ENCODE data around the gene SENP6. TPM values are rescaled to one million over a fixed set of nuclear protein-coding genes. Genes with fewer than 3 reads are reported as not detected.
A peak's percentile ranks its signal among the peaks of the same experiment; 100 is the strongest.
"Not testable (repeated sequence)": the region's sequence is repeated elsewhere in the genome, so short reads cannot be mapped to it uniquely, and the experiment has no call there.

Gene SENP6
- total and polyA plus RNA-seq, 3 experiments from 2014 or later, result 74.6 to 77.5 (median 76.1) TPM

GRCh38 chr6:75682548-75682947, 80.9 kb downstream of the SENP6 start:
- CTCF ChIA-PET; H3K4me1 ChIP-seq (ENCODE audit: insufficient read depth, low read length); H3K4me3 Mint-ChIP-seq; H3K4me3 ChIP-seq (ENCODE audit: low read length); DNase-seq; H3K27me3 Mint-ChIP-seq; POLR2A ChIA-PET; H3K9me3 ChIP-seq (ENCODE audit: low read length); H3K27ac Mint-ChIP-seq; H3K27me3 ChIP-seq (ENCODE audit: insufficient read depth, low read length, poor library complexity, severe bottlenecking); H3K27ac ChIP-seq (ENCODE audit: low read depth, low read length): not testable (repeated sequence)
- peaks cover 72 to 96% (median 79%) of the 10 kb centered on the region in 3 donors for H3K36me3 Mint-ChIP-seq
- H3K36me3 ChIP-seq (ENCODE audit: insufficient read depth, low read length), result peaks cover 29% of the 10 kb centered on the region
- H3K4me1 Mint-ChIP-seq, result peaks cover 25 to 33% (median 29%) of the 10 kb centered on the region in 3 donors
- peaks cover 7 to 21% (median 16%) of the 10 kb centered on the region in 5 donors for H3K9me3 Mint-ChIP-seq

GRCh38 chr6:75683005-75683404, 81.3 kb downstream of the SENP6 start:
- peaks cover 69 to 96% (median 77%) of the 10 kb centered on the region in 3 donors for H3K36me3 Mint-ChIP-seq
- peaks cover 7 to 21% (median 16%) of the 10 kb centered on the region in 5 donors for H3K9me3 Mint-ChIP-seq
- H3K27ac ChIP-seq (ENCODE audit: low read depth, low read length); CTCF ChIA-PET; H3K4me3 Mint-ChIP-seq; H3K9me3 ChIP-seq (ENCODE audit: low read length); H3K4me1 ChIP-seq (ENCODE audit: insufficient read depth, low read length); H3K27me3 ChIP-seq (ENCODE audit: insufficient read depth, low read length, poor library complexity, severe bottlenecking); H3K27me3 Mint-ChIP-seq; POLR2A ChIA-PET; DNase-seq; H3K4me3 ChIP-seq (ENCODE audit: low read length): not testable (repeated sequence)
- peaks cover 27% of the 10 kb centered on the region for H3K36me3 ChIP-seq (ENCODE audit: insufficient read depth, low read length)
- H3K27ac Mint-ChIP-seq, result peak overlapping the region in 1 of 8 donors; percentile 13
- H3K4me1 Mint-ChIP-seq, result peaks cover 25 to 35% (median 31%) of the 10 kb centered on the region in 3 donors

DNA sequence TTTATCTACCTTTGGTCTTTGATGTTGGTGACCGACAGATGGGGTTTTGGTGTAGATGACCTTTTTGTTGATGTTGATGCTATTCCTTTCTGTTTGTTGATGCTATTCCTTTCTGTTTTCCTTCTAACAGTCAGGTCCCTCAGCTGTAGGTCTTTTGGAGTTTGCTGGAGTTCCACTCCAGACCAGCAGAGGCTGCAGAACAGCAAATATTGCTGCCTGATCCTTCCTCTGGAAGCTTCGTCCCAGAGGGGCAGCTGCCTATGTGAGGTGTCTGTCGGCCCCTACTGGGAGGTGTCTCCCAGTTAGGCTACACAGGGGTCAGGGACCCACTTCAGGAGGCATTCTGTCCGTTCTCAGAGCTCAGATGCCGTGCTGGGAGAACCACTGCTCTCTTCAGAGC, 85.9 kb downstream of the SENP6 start:
- H3K36me3 ChIP-seq (ENCODE audit: insufficient read depth, low read length); POLR2A ChIA-PET; H3K27ac ChIP-seq (ENCODE audit: low read depth, low read length); H3K4me3 ChIP-seq (ENCODE audit: low read length); H3K9me3 Mint-ChIP-seq; H3K27me3 Mint-ChIP-seq; DNase-seq; H3K27me3 ChIP-seq (ENCODE audit: insufficient read depth, low read length, poor library complexity, severe bottlenecking); H3K9me3 ChIP-seq (ENCODE audit: low read length); H3K4me1 ChIP-seq (ENCODE audit: insufficient read depth, low read length); CTCF ChIA-PET: not testable (repeated sequence)
- H3K4me1 Mint-ChIP-seq, result peaks cover 23 to 35% (median 31%) of the 10 kb centered on the region in 3 donors
- peaks cover 34 to 76% (median 36%) of the 10 kb centered on the region in 3 donors for H3K36me3 Mint-ChIP-seq
- H3K4me3 Mint-ChIP-seq, result peak overlapping the region in 1 of 7 donors; percentile 44
- H3K27ac Mint-ChIP-seq, result peak overlapping the region in 3 of 8 donors; percentile 11 to 87 (median 26)

DNA sequence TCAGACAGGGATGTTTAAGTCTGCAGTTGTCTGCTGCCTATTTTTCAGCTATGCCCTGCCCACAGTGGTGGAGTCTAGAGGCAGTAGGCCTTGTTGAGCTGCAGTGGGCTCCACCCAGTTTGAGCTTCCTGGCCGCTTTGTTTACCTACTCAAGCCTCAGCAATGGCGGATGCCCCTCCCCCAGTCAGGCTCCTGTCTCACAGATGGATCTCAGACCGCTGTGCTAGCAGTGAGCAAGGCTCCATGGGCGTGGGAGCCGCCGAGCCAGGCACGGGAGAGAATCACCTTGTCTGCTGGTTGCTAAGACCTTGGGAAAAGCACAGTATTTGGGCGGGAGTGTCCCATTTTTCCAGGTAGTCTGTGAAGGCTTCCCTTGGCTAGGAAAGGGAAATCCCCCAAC, 86.3 kb downstream of the SENP6 start:
- Mint-ChIP-seq H3K36me3 (peaks cover 30 to 74% (median 34%) of the 10 kb centered on the region in 3 donors), H3K27ac (peak overlapping the region in 1 of 8 donors; percentile 87), H3K4me1 (peaks cover 23 to 35% (median 31%) of the 10 kb centered on the region in 3 donors)
- H3K36me3 ChIP-seq (ENCODE audit: insufficient read depth, low read length); POLR2A ChIA-PET; H3K27me3 Mint-ChIP-seq; CTCF ChIA-PET; DNase-seq; H3K4me1 ChIP-seq (ENCODE audit: insufficient read depth, low read length); H3K27me3 ChIP-seq (ENCODE audit: insufficient read depth, low read length, poor library complexity, severe bottlenecking); H3K9me3 Mint-ChIP-seq; H3K9me3 ChIP-seq (ENCODE audit: low read length); H3K27ac ChIP-seq (ENCODE audit: low read depth, low read length); H3K4me3 ChIP-seq (ENCODE audit: low read length); H3K4me3 Mint-ChIP-seq: not testable (repeated sequence)

- H3K4me3 Mint-ChIP-seq, result no peak overlapping the region
- no peak overlapping the region for H3K27ac Mint-ChIP-seq
- no peaks in the 10 kb centered on the region for H3K9me3 ChIP-seq (ENCODE audit: low read length)
- peaks cover 16 to 28% (median 20%) of the 10 kb centered on the region in 3 donors for H3K4me1 Mint-ChIP-seq
- peaks cover 19 to 69% (median 25%) of the 10 kb centered on the region in 3 donors for H3K36me3 Mint-ChIP-seq
- H3K9me3 Mint-ChIP-seq, result no peaks in the 10 kb centered on the region
- POLR2A ChIA-PET, result no interaction called here
- DNase-seq, result no peak
- H3K4me3 ChIP-seq (ENCODE audit: low read length), result no peak overlapping the region
- H3K4me1 ChIP-seq (ENCODE audit: insufficient read depth, low read length), result no peaks in the 10 kb centered on the region
- H3K27me3 ChIP-seq (ENCODE audit: insufficient read depth, low read length, poor library complexity, severe bottlenecking), result no peaks in the 10 kb centered on the region
- H3K36me3 ChIP-seq (ENCODE audit: insufficient read depth, low read length), result no peaks in the 10 kb centered on the region
- H3K27ac ChIP-seq (ENCODE audit: low read depth, low read length), result no peak overlapping the region
- H3K27me3 Mint-ChIP-seq, result no peaks in the 10 kb centered on the region
- CTCF ChIA-PET, result no interaction called here
Measured at GRCh38 chr6:75689576-75689975, 87.9 kb downstream of the SENP6 start.

DNA sequence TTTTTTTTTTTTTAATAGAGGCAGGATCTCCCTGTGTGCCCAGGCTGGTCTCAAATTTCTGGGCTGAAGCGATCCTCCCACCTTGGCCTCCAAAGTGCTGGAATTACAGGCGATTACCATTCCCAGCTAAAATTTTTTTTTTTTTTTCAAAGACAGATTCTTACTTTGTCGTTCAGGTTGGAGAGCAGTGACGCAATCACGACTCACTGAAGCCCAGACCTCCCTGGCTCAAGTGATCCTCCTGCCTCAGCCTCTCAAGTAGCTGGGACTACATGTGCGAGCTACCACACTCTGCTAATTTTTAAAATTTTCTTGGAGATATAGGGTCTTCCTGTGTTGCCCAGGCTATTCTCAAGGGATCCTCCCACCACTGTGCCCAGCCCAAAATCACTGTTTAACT, 89.3 kb downstream of the SENP6 start:
- H3K36me3 Mint-ChIP-seq, result peaks cover 13 to 63% (median 19%) of the 10 kb centered on the region in 3 donors

GRCh38 chr6:75693534-75693933, 91.9 kb downstream of the SENP6 start:
- Histone ChIP-seq H3K36me3 (ENCODE audit: insufficient read depth, low read length) (no peaks in the 10 kb centered on the region), H3K27ac (ENCODE audit: low read depth, low read length) (no peak overlapping the region), H3K27me3 (ENCODE audit: insufficient read depth, low read length, poor library complexity, severe bottlenecking) (no peaks in the 10 kb centered on the region), H3K4me1 (ENCODE audit: insufficient read depth, low read length) (no peaks in the 10 kb centered on the region), H3K9me3 (ENCODE audit: low read length) (no peaks in the 10 kb centered on the region), H3K4me3 (ENCODE audit: low read length) (no peak overlapping the region)
- DNase-seq, result no peak
- Mint-ChIP-seq H3K4me3 (no peak overlapping the region), H3K36me3 (peaks cover 3 to 61% (median 19%) of the 10 kb centered on the region in 3 donors), H3K27ac (no peak overlapping the region), H3K9me3 (no peaks in the 10 kb centered on the region), H3K4me1 (no peaks in the 10 kb centered on the region), H3K27me3 (no peaks in the 10 kb centered on the region)
- POLR2A ChIA-PET, result no interaction called here
- CTCF ChIA-PET, result no interaction called here

More for the DNA sequence above, 89.3 kb downstream of the SENP6 start:
- peaks cover 7 to 16% (median 12%) of the 10 kb centered on the region in 3 donors for H3K4me1 Mint-ChIP-seq
- no peaks in the 10 kb centered on the region for H3K9me3 ChIP-seq (ENCODE audit: low read length)
- peak overlapping the region in 1 of 8 donors; percentile 66 for H3K27ac Mint-ChIP-seq
- H3K9me3 Mint-ChIP-seq, result no peaks in the 10 kb centered on the region
- H3K27me3 ChIP-seq (ENCODE audit: insufficient read depth, low read length, poor library complexity, severe bottlenecking), result no peaks in the 10 kb centered on the region
- ChIA-PET CTCF (interaction anchor here (1.2 kb wide), 1 partner anchor 424 kb away, joined by 4 read pairs; no protein-coding TSS in a partner anchor), POLR2A (no interaction called here)
- no peaks in the 10 kb centered on the region for H3K4me1 ChIP-seq (ENCODE audit: insufficient read depth, low read length)
- H3K36me3 ChIP-seq (ENCODE audit: insufficient read depth, low read length), result no peaks in the 10 kb centered on the region
- H3K27me3 Mint-ChIP-seq, result no peaks in the 10 kb centered on the region
- H3K27ac ChIP-seq (ENCODE audit: low read depth, low read length), result no peak overlapping the region
- no peak overlapping the region for H3K4me3 ChIP-seq (ENCODE audit: low read length)
- no peak for DNase-seq
- no peak overlapping the region for H3K4me3 Mint-ChIP-seq

DNA sequence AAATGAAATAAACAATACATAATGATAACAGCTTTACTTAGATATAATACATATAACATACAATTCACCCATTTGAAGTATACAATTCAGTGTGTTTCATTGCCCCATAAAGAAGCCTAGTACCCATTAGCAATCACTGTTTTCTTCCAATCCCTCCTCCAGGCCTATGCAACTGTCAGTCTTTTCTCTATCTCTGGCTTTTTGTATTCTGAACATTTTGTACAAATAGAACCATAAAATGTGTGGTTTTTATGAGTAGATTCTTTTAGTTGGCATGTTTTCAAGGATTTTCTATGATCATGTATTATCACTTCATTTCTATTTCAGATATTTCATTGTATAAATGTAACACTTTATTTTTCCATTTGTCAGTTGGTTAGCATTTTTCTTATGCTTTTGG, 92.7 kb downstream of the SENP6 start:
- Mint-ChIP-seq H3K36me3 (peaks cover 3 to 59% (median 20%) of the 10 kb centered on the region in 3 donors), H3K27ac (peak overlapping the region in 1 of 8 donors; percentile 12), H3K9me3 (no peaks in the 10 kb centered on the region), H3K4me3 (no peak overlapping the region), H3K27me3 (no peaks in the 10 kb centered on the region), H3K4me1 (no peaks in the 10 kb centered on the region)
- Histone ChIP-seq H3K27me3 (ENCODE audit: insufficient read depth, low read length, poor library complexity, severe bottlenecking) (no peaks in the 10 kb centered on the region), H3K4me3 (ENCODE audit: low read length) (no peak overlapping the region), H3K9me3 (ENCODE audit: low read length) (no peaks in the 10 kb centered on the region), H3K36me3 (ENCODE audit: insufficient read depth, low read length) (no peaks in the 10 kb centered on the region), H3K4me1 (ENCODE audit: insufficient read depth, low read length) (no peaks in the 10 kb centered on the region), H3K27ac (ENCODE audit: low read depth, low read length) (no peak overlapping the region)
- POLR2A ChIA-PET, result interaction anchor here (0.7 kb wide), 1 partner anchor 63 kb away, joined by 3 read pairs; no protein-coding TSS in a partner anchor
- DNase-seq, result no peak
- CTCF ChIA-PET, result no interaction called here
